OCI-LY7 (cell line): ENCODE results near the gene RBBP5. TPM values are rescaled to one million over a fixed set of nuclear protein-coding genes. Genes with fewer than 3 reads are reported as not detected.
A peak's percentile ranks its signal among the peaks of the same experiment; 100 is the strongest.

Source experiments
- BruUV-seq: library from RNA; stranded (reverse); fragments of 400-500 nt; replicated peaks from 2 replicates; lab custom pipeline; 2021; lab: Mats Ljungman, UMichigan
- CTCF ChIA-PET: fragments of 300-600 bp; sonication (Branson Sonifier 250); formaldehyde crosslinking; loops from one replicate; lab custom pipeline; 2022; ENCODE audit warnings: antibody characterized with exemption; ENCODE audit not compliant: unreplicated experiment; lab: Charles Lee
- POLR2A ChIA-PET: fragments of 300-600 bp; sonication (Branson Sonifier 250); formaldehyde crosslinking; loops from one replicate; lab custom pipeline; 2022; ENCODE audit warnings: antibody characterized with exemption; lab: Charles Lee
- DNase-seq: peaks from one replicate; pipeline ENCODE4 v3.0.0-alpha.2; 2015; ENCODE audit warnings: low spot score
- H2AFZ ChIP-seq: fragments of 200-600 bp; sonication (generic), shearing (Covaris generic); 2 replicates; pipeline ENCODE4 v1.6.1; 2014; ENCODE audit warnings: mild to moderate bottlenecking, antibody characterized with exemption, low read length, moderate library complexity
- H3K27ac ChIP-seq: fragments of 200-600 bp; sonication (generic); 2 replicates; pipeline ENCODE4 v1.5.1; 2014; ENCODE audit warnings: mixed run types, low read depth, mild to moderate bottlenecking, moderate library complexity, low read length, inconsistent platforms; ENCODE audit not compliant: poor library complexity, severe bottlenecking
- H3K36me3 ChIP-seq: fragments of 200-600 bp; sonication (generic); 2 replicates; pipeline ENCODE4 v1.6.1; 2014; ENCODE audit warnings: mild to moderate bottlenecking, antibody characterized with exemption, low read length, moderate library complexity, mixed read lengths; ENCODE audit not compliant: insufficient read depth
- H3K4me1 ChIP-seq: fragments of 200-600 bp; sonication (generic); 2 replicates; pipeline ENCODE4 v1.5.1; 2014; ENCODE audit warnings: mild to moderate bottlenecking, low read length; ENCODE audit not compliant: insufficient read depth, poor library complexity, severe bottlenecking
- H3K4me2 ChIP-seq: fragments of 200-600 bp; sonication (generic); 2 replicates; pipeline ENCODE4 v1.6.1; 2014; ENCODE audit warnings: mild to moderate bottlenecking, low read length
- H3K4me3 ChIP-seq: fragments of 200-600 bp; sonication (generic); 2 replicates; pipeline ENCODE4 v1.5.1; 2014; ENCODE audit warnings: mild to moderate bottlenecking, low read depth, low read length; ENCODE audit not compliant: poor library complexity, severe bottlenecking
- H3K79me2 ChIP-seq: fragments of 200-600 bp; sonication (generic); 2 replicates; pipeline ENCODE4 v1.6.1; 2016; ENCODE audit warnings: low read depth, mild to moderate bottlenecking, low read length, moderate library complexity, mixed read lengths; ENCODE audit not compliant: insufficient read depth
- H3K9me2 ChIP-seq: fragments of 200-600 bp; sonication (generic); 2 replicates; pipeline ENCODE4 v1.6.1; 2016; ENCODE audit warnings: mild to moderate bottlenecking, low read length, mixed read lengths; ENCODE audit not compliant: insufficient read depth
- H3K9me3 ChIP-seq: fragments of 200-600 bp; sonication (generic); 2 replicates; pipeline ENCODE4 v1.6.1; 2014; ENCODE audit warnings: mild to moderate bottlenecking, mixed run types, low read length, mixed read lengths
- H4K20me1 ChIP-seq: fragments of 200-600 bp; sonication (generic); 2 replicates; pipeline ENCODE4 v1.6.1; 2014; ENCODE audit warnings: mild to moderate bottlenecking, antibody characterized with exemption, low read length, moderate library complexity, mixed read lengths; ENCODE audit not compliant: insufficient read depth
- EZH2phosphoT487 ChIP-seq: fragments of 200-600 bp; sonication (generic); IDR thresholded peaks from 2 replicates; pipeline ENCODE4 v1.6.1; 2018; ENCODE audit warnings: low read depth, borderline replicate concordance, mild to moderate bottlenecking, mixed run types, antibody characterized with exemption, low read length, moderate library complexity, mixed read lengths
- intact Hi-C: fragments of 100-400 bp; cut with micrococcal nuclease; formaldehyde crosslinking; loops from one replicate; pipeline ENCODE4 v1.10.0; 2022; ENCODE audit not compliant: unreplicated experiment
- total RNA-seq, 2 experiments: library from RNA; depleted of rRNA in 1 of 2; stranded (reverse); fragments of >200 nt in 1 of 2; shearing (Covaris generic) in 1 of 2; gene quantifications; 2 replicates each; pipeline ENCODE4 v1.2.3, GENCODE V29; 2014 to 2022
- TF ChIP-seq, protein P1 (sequence below): fragments of 200-600 bp; sonication (generic); conservative IDR thresholded peaks from 2 replicates; pipeline ENCODE4 v1.5.1; 2014; ENCODE audit warnings: mild to moderate bottlenecking, antibody characterized with exemption, low read length, moderate library complexity, mixed read lengths

RBBP5 gene
- total RNA-seq, 2 experiments from 2014 or later, result 11.9 to 17.4 TPM

DNA sequence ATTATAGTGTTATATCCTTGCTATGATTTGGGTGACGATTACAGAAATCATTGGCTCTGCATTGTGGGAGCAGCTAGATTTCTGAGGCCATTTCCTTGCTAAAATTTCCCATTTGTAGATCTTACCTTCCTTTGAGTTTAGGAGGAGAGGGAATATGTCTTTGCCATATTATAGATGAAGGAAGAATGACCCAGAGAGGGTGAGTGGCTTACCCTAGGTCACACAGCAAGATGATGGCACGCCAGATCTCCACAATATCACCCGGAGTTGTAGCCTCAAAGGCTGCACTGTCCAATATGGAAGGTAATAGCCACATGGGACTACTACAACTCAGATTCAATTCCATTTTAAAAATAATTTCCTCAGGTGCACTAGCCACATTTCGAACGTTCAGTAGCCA lies 68.5 kb downstream of the RBBP5 start:
- Histone ChIP-seq H3K9me3 (no peaks in the 10 kb centered on the region), H3K4me2 (no peak overlapping the region), H3K79me2 (no peaks in the 10 kb centered on the region), H2AFZ (no peak overlapping the region), H3K4me1 (peaks cover 7% of the 10 kb centered on the region), H4K20me1 (no peaks in the 10 kb centered on the region), H3K27ac (no peak overlapping the region), H3K36me3 (no peaks in the 10 kb centered on the region), H3K9me2 (no peaks in the 10 kb centered on the region), H3K4me3 (no peak overlapping the region)
- no peak for TF ChIP-seq EZH2phosphoT487
- TF ChIP-seq, protein P1, sequence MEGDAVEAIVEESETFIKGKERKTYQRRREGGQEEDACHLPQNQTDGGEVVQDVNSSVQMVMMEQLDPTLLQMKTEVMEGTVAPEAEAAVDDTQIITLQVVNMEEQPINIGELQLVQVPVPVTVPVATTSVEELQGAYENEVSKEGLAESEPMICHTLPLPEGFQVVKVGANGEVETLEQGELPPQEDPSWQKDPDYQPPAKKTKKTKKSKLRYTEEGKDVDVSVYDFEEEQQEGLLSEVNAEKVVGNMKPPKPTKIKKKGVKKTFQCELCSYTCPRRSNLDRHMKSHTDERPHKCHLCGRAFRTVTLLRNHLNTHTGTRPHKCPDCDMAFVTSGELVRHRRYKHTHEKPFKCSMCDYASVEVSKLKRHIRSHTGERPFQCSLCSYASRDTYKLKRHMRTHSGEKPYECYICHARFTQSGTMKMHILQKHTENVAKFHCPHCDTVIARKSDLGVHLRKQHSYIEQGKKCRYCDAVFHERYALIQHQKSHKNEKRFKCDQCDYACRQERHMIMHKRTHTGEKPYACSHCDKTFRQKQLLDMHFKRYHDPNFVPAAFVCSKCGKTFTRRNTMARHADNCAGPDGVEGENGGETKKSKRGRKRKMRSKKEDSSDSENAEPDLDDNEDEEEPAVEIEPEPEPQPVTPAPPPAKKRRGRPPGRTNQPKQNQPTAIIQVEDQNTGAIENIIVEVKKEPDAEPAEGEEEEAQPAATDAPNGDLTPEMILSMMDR, result no peak
- BruUV-seq, result no TSS peak
- POLR2A ChIA-PET, result no interaction called here
- intact Hi-C loops, result no loop called here
- no peak for DNase-seq
- CTCF ChIA-PET, result interaction anchor here (1.1 kb wide), 1 partner anchor 8 kb away, joined by 6 read pairs; no protein-coding TSS in a partner anchor

- Histone ChIP-seq H4K20me1 (no peaks in the 10 kb centered on the region), H3K4me2 (no peak overlapping the region), H3K36me3 (no peaks in the 10 kb centered on the region), H3K79me2 (no peaks in the 10 kb centered on the region), H3K4me3 (no peak overlapping the region), H3K9me3 (no peaks in the 10 kb centered on the region), H3K27ac (no peak overlapping the region), H3K4me1 (peaks cover 7% of the 10 kb centered on the region), H3K9me2 (no peaks in the 10 kb centered on the region), H2AFZ (no peak overlapping the region)
- ChIA-PET POLR2A (interaction anchor here (0.6 kb wide), 1 partner anchor 56 kb away, joined by 3 read pairs; no protein-coding TSS in a partner anchor), CTCF (interaction anchor here (1.1 kb wide), 1 partner anchor 9 kb away, joined by 6 read pairs; no protein-coding TSS in a partner anchor)
- intact Hi-C loops, result no loop called here
- TF ChIP-seq EZH2phosphoT487, result no peak
- TF ChIP-seq, protein P1, result no peak
- no TSS peak for BruUV-seq
- DNase-seq, result peak; percentile 10
Observed at GRCh38 chr1:205052690-205053089, 69.1 kb downstream of the RBBP5 start.

- CTCF ChIA-PET, result no interaction called here
- no peak overlapping the region for H3K27ac ChIP-seq
- H3K4me2 ChIP-seq, result no peak overlapping the region
- intact Hi-C loops, result no loop called here
- H3K79me2 ChIP-seq, result no peaks in the 10 kb centered on the region
- H3K9me3 ChIP-seq, result no peaks in the 10 kb centered on the region
- POLR2A ChIA-PET, result interaction anchor here (0.6 kb wide), 1 partner anchor 124 kb away, joined by 6 read pairs; no protein-coding TSS in a partner anchor
- H3K36me3 ChIP-seq, result no peaks in the 10 kb centered on the region
- TF ChIP-seq, protein P1, result no peak
- TF ChIP-seq EZH2phosphoT487, result no peak
- H3K4me1 ChIP-seq, result peaks cover 7% of the 10 kb centered on the region
- no peaks in the 10 kb centered on the region for H3K9me2 ChIP-seq
- no peak for DNase-seq
- no peak overlapping the region for H3K4me3 ChIP-seq
- no peak overlapping the region for H2AFZ ChIP-seq
- no peaks in the 10 kb centered on the region for H4K20me1 ChIP-seq
- BruUV-seq, result no TSS peak
Observed at GRCh38 chr1:205049479-205049878, 72.3 kb downstream of the RBBP5 start.
